ENCODE data around the gene ACOX3.

- TF ChIP-seq CTCF (optimal IDR thresholded peaks at IDR 0.05 in 1 of 3, IDR thresholded peaks at IDR 0.05 in 1 of 3, conservative IDR thresholded peaks at IDR 0.05 in 1 of 3; ENCODE audit: extremely low read depth in 1 of 3, insufficient read depth in 2 of 3, low read length in 3 of 3) (no peak), EZH2 (IDR thresholded peaks at IDR 0.05; ENCODE audit: low read length) (no peak)
Measured at GRCh38 chr4:8324640-8325239, 115.8 kb downstream of the ACOX3 start.

Data from keratinocyte (primary cell).